ENCODE results near the gene SACS.
"Not testable (repeated sequence)": the region's sequence is repeated elsewhere in the genome, so short reads cannot be mapped to it uniquely, and the experiment has no call there.

SACS gene

DNA sequence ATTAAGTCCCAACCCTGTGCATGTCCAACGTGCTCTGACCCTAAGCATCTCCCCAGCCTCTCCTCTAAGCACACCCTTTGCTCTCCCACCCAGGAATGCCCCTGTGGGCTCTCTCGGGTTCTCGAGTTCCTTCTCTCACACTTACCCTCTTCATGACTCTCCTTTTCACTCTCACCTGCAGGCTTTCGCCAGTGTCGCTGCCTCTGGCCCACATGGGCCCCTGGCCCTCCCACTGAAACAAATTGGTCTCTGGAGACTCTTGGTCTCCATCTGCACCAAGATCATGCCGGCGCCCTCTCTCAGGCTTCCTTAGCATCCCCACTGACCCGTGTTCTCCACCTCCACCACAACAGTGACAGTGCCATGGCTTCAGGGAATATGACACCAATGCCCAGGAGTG lies 19.6 kb upstream of the SACS start:
- DNase-seq = no peak

GRCh38 chr13:23450340-23451046 lies 17.0 kb upstream of the SACS start:
- peak; percentile 15 for DNase-seq

DNA sequence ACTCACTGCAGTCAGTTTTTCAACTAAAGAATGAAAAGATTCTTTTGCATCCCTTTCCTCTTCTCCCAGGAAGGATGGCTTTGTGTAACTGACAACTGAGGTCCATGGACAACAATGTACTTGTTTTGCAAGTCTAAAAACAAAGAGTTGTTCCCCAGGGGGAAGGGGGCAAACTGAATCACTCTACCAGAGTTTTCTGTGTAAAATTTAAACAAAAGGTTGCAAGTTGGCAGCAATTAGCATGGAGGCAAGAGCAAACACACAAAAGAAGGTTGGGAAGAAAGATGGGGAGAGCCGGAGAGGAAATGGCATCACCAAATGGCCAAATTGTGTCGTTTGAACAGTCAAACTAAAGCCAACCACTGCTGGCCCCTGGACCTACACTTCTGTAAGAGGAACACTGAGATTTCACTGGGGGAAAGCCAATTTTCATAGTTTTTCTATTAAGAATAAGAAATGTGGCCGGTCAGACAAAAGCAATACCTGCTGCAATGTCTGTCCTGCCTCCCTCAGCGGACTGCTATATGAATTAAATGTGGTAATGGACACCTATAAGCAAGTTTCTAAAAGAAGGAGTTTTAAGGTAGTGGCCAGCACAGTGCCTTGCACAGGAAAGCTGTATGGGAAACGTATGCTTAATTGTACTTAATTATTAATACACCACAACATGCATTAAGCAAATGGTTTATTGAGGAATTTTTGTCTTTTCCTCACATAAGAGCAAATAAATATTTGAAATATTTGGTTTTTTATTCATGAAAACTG lies 16.1 kb upstream of the SACS start:
- no peak for DNase-seq

DNA sequence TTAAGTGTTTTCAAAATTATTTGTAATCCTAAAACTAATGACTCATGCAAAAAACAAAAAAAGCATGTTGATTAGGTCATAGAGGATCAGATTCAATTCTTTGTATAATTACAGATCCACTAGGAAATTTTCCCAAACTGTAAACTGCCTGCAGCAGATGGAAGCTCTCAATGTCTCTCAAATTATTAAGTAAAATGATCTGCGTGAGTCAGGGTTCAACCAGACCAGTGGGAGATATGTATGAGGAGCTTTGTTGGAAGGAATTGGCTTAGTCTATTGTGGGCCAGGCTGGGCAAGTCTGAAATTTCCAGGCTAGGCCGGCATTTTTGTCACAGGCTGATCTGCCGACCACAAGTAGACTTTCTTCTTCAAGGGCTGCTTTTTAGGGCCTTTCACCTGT lies 14.4 kb upstream of the SACS start:
- DNase-seq = no peak

GRCh38 chr13:23445794-23446193 lies 12.3 kb upstream of the SACS start:
- DNase-seq = no peak

- DNase-seq = peak; percentile 30
These were observed 10.4 kb upstream of the SACS start for GRCh38 chr13:23443878-23444277.

GRCh38 chr13:23443110-23443509 lies 9.6 kb upstream of the SACS start:
- no peak for DNase-seq

DNA sequence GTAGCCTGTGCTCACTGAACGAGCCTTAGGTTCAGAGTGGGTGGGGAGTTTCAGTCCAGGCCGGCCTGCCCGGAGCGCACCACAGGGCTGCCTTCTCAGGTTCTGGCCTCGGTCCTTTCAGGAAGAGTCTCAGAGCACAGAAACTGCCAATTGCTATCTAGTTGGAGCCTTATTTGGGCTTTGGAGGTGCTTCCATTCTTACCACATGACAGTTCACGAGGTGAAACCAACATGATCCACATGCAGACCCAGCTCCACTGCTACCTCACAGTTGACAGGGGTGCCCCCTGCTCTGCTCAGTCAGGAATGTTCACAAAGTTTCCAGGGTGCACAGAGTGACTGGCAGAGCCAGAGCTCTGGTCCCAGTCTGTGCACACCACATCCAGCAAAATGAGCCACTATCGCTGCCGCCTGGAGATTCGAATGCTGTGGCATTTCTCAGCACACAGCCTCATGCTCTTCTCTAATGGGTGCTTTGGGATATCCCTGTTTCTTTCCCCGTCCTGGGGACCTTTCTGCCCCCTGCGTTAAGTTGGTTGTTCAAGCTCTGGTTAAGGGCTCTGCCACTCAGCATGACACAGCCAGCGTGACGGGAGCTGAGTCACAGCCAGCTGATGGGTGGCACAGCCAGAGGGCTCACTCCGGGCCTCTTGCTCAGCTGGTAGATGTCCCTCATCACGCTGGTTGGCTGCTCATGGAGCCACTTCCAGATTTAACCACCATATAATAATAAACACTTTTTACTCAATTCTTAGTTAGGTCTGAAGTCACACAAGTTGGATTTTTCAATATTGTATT lies 7.5 kb upstream of the SACS start:
- no peak for DNase-seq

- DNase-seq = not testable (repeated sequence)
These were observed 6.8 kb upstream of the SACS start for GRCh38 chr13:23440324-23440723.

DNA sequence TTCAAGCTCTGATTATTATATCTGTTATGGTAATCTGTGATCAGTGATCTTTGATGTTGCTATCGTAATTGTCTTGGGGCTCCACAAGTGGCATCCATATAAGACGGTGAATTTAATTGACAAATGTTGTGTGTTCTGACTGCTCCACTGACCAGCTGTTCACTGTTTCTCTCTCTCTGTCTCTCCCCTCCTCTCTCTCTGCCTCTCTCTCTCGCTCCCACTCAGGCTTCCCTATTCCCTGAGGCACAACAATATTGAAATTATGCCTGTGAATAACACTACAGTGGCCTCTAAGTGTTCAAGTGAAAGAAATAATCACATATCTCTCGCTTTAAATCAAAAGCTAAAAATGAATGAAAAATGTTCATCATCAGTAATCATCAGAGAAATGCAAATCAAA lies 4.4 kb upstream of the SACS start:
- DNase-seq = no peak

DNA sequence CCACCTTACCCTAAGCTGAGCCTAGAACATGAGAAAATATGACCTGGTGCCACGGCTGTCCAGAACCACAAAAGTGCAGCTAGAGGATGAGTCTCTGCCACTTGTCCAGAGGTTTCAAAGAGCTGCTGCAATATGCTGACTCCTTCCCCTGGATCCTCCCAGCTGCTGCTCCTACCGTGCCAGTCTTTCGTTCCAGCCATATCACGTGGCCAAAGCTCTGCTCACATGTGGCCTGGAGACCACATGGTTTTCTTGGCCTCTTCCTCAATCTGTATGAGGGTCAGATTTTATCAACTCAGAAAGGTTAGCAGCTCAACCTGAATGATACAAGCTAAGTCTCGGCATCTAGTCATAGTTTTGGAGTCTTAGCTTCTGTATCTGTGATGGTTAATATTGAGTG lies 3.2 kb upstream of the SACS start:
- no peak for DNase-seq

DNA sequence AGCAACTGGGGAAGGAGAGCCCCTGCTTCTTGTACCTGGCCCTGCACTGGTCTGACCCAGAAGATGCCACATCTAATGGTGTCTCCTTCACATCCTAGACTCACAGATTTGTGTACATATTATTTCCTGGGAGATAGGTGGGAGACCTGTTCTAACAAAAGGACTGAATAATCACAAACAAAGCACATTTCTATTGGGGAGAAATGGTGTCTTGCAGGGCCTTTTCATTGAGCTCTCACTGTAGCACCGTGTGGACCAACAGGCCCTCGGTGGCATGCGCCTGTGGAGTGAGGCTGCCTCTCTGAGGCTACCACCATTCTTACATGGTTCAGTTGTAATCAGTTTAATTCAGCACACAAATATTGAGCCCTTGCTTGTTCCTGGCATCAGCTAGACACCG lies 989 bp upstream of the SACS start:
- DNase-seq = no peak

- DNase-seq = no peak
These were observed 876 bp downstream of the SACS start for GRCh38 chr13:23432626-23433025.

- no peak for DNase-seq
These were observed 2.8 kb downstream of the SACS start for GRCh38 chr13:23430664-23431063.

DNA sequence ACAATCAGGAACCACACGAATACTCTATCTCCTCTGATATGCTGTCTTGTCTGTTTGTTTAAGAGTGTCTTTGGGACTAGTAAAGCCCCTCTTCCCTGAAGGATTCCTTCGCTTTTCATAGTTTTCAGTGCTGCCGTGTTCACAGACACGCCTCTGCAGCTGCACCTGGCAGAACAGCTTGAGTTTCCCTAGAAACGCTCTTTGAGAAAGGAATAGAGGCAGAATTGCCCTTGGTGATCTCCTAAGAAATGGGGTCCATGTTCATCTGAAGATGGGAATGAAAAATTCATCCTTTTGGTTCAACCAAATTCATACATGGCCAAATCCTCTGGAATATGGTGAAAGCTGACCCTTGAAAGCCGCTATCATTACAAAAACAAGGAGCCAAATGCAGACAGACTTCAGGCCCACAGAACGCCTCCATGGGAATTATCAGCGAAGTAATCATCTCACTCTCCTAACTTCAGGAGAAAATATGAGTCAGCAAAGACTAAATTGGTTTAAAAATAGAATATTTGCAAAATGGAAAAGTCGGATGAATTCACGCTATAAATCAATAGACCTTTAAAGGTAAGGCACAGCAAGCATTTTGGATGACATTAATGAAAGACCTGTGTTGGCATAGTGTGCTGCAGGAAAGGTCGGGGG lies 5.5 kb downstream of the SACS start:
- DNase-seq = no peak

DNA sequence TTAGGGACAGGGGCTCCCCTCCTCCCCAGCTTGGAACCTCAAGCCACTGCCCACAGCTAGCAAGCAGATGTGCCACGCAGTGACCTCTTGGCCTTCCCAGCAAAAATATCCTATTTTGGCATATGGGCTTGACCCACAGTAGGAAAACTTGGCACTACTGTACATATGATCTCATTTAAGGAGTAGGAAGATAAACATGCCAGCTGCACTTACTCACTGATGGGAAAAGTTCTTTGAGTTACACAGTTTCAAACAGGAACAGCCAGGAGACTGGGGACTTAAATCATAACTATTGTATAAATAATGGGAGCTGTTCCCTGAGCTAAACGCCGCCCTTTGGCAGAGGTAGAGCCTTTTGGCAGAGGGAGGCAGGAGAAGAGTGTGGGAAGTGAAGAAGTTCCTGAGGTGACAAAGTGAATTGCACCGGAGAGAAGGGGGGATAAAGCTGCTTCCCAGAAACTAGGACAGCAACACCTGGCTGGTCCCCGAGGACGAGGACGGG lies 6.1 kb downstream of the SACS start:
- DNase-seq = no peak

- DNase-seq = no peak
These were observed 11.9 kb downstream of the SACS start for GRCh38 chr13:23421596-23421995.

DNA sequence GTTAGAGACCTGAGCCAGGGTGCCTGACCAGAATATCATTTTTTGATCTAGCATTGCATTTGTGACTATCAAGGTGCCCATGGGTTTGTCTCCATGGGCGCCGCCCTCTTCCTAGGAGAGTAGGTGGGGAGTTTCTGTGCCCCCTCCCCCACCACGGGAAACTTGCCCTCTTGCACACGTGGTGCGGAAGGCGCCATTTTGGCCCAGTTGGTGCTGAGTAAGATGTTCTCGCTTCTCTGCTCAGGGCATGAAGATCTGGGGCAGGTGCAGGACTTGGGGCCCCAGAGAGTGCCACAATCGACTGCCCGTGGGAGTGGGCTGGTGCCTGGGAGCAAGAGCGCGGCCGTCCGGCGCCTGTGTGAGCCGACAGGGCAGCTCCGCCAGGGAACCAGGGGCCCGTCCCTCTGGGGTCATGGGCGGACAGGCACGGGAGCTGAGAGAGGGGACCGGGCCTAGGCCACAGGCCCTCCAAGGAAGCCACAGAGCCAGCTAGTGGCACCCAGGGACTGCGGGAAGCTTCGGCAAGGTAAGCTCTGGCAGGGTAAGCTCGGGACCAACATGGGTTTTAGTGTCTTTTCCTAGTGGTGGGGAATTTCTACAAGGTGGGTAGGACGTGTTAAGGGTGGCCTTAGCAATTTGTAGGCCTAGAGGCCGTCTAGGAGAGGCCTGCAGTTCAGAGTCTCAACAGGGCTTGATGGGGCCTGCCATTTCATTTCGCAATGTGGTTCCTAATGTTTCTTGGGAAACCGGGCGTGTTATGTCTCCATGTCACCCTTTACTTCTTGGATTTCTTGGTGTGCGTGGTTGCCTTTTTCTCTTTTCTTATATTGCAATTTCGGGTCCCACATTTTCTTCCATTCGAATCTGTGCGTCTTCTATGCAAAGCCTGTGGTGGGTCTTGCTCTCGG lies 14.5 kb downstream of the SACS start:
- no peak for DNase-seq

DNA sequence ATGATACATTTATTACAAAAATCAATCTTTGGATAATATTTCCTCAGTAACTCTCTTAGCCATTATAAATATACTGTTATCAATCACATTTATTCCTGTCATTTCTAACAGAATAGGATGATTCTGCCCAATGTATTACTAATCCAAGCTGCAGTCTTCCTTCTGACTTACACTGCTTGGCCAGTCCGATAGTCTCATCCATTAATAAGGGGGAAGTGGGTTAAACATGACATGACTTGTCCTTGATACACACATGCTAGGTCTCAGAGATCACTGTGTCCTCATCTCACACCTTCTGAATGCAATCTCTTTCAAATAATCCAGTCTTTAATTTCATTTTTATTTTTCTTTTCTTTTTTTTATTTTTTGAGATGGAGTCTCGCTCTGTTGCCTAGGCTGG lies 18.8 kb downstream of the SACS start:
- DNase-seq = no peak

DNA sequence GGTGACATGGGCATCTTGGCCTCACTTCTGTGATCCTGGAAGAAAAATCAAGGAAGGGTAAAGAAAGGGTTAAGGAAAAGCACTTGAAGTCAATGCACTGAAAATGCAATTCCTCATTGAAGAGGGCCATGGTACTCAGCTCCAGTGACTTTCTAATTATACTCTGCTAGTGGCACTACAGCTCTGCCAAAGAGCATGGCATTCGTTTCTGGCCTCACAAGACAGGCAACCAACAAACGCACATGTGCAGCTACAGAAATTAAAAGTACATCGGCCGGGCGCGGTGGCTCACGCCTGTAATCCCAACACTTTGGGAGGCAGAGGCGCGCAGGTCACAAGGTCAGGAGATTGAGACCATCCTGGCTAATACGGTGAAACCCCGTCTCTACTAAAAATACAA lies 21.8 kb downstream of the SACS start:
- DNase-seq = no peak

GRCh38 chr13:23411220-23411619 lies 22.3 kb downstream of the SACS start:
- no peak for DNase-seq

GRCh38 chr13:23408026-23408425 lies 25.5 kb downstream of the SACS start:
- DNase-seq = no peak

Data from NCI-H1092 (cell line).